WTC11 (cell line): ENCODE measurements around the gene NDUFS5. TPM values are rescaled to one million over a fixed set of nuclear protein-coding genes. Genes with fewer than 3 reads are reported as not detected.
A peak's percentile ranks its signal among the peaks of the same experiment; 100 is the strongest.

ENCODE experiments used
- ATAC-seq: fragments of 200-7000 bp; cut with Tn5 transposase; 2 replicates; pipeline ENCODE4 v1.10.0; 2021; ENCODE audit warnings: mild to moderate bottlenecking, moderate library complexity
- CTCF ChIA-PET: fragments of 300-600 bp; sonication (Branson Sonifier 250); formaldehyde crosslinking; loops from one replicate; lab custom pipeline; 2021; ENCODE audit warnings: antibody characterized with exemption; lab: Charles Lee
- POLR2A ChIA-PET: fragments of 350-600 bp; sonication (Branson Sonifier 250); formaldehyde crosslinking; loops from one replicate; lab custom pipeline; 2021; ENCODE audit warnings: antibody characterized with exemption; lab: Charles Lee
- DNase-seq: peaks from one replicate; pipeline ENCODE4 v3.0.0; 2021; ENCODE audit warnings: low spot score
- H3K27ac Mint-ChIP-seq: 2 replicates; pipeline ENCODE4 v1.8.0; 2021; ENCODE audit warnings: mixed read lengths
- H3K27me3 Mint-ChIP-seq: 2 replicates; pipeline ENCODE4 v1.8.0; 2021; ENCODE audit warnings: low read depth, mild to moderate bottlenecking, moderate library complexity, mixed read lengths
- H3K36me3 Mint-ChIP-seq: 2 replicates; pipeline ENCODE4 v1.8.0; 2021; ENCODE audit warnings: mixed read lengths
- H3K4me1 Mint-ChIP-seq: 2 replicates; pipeline ENCODE4 v1.8.0; 2022; ENCODE audit warnings: mixed read lengths
- H3K4me3 Mint-ChIP-seq: 2 replicates; pipeline ENCODE4 v1.8.0; 2021; ENCODE audit warnings: mild to moderate bottlenecking, moderate library complexity, mixed read lengths
- H3K9me3 Mint-ChIP-seq: 2 replicates; pipeline ENCODE4 v1.8.0; 2021; ENCODE audit warnings: mixed read lengths
- CREM ChIP-seq: sonication (generic); formaldehyde crosslinking; IDR thresholded peaks from 2 replicates; pipeline ENCODE4 v1.8.1; 2022; ENCODE audit warnings: mild to moderate bottlenecking, missing genetic modification reagents, moderate library complexity
- E2F4 ChIP-seq: sonication (generic); formaldehyde crosslinking; IDR thresholded peaks from 2 replicates; pipeline ENCODE4 v1.8.1; 2022; ENCODE audit warnings: low read depth, mild to moderate bottlenecking, moderate library complexity, missing genetic modification reagents, borderline replicate concordance
- FOXJ3 ChIP-seq: sonication (generic); formaldehyde crosslinking; IDR thresholded peaks from 2 replicates; pipeline ENCODE4 v1.9.0; 2021; ENCODE audit warnings: missing genetic modification reagents, mild to moderate bottlenecking, borderline replicate concordance
- HMGA2 ChIP-seq: fragments of 250-450 bp; sonication (Bioruptor Pico); IDR thresholded peaks from 2 replicates; pipeline ENCODE4 v1.4.0; 2021; ENCODE audit warnings: mild to moderate bottlenecking, moderate library complexity
- HMGXB4 ChIP-seq: sonication (generic); formaldehyde crosslinking; IDR thresholded peaks from 2 replicates; pipeline ENCODE4 v1.8.1; 2023; ENCODE audit warnings: mild to moderate bottlenecking, moderate library complexity, missing genetic modification reagents
- NFATC4 ChIP-seq: fragments of 250-450 bp; sonication (Bioruptor Pico); IDR thresholded peaks from 2 replicates; pipeline ENCODE4 v1.9.0; 2021; ENCODE audit warnings: mild to moderate bottlenecking
- NR3C1 ChIP-seq: sonication (generic); formaldehyde crosslinking; conservative IDR thresholded peaks from 2 replicates; pipeline ENCODE4 v1.8.1; 2023; ENCODE audit warnings: low read depth, mild to moderate bottlenecking, missing genetic modification reagents
- OVOL2 ChIP-seq: fragments of 250-450 bp; sonication (Bioruptor Pico); IDR thresholded peaks from 2 replicates; pipeline ENCODE4 v1.9.0; 2021; ENCODE audit warnings: mild to moderate bottlenecking, borderline replicate concordance
- TCF7 ChIP-seq: sonication (generic); formaldehyde crosslinking; IDR thresholded peaks from 2 replicates; pipeline ENCODE4 v1.8.0; 2022; ENCODE audit warnings: mild to moderate bottlenecking, low read depth, missing genetic modification reagents, moderate library complexity
- USF1 ChIP-seq: sonication (generic); formaldehyde crosslinking; IDR thresholded peaks from 2 replicates; pipeline ENCODE4 v1.8.0; 2022; ENCODE audit warnings: mild to moderate bottlenecking, missing genetic modification reagents
- ZBTB21 ChIP-seq: sonication (generic); formaldehyde crosslinking; IDR thresholded peaks from 2 replicates; pipeline ENCODE4 v1.8.1; 2023; ENCODE audit warnings: mild to moderate bottlenecking, missing genetic modification reagents, borderline replicate concordance
- ZNF138 ChIP-seq: sonication (generic); formaldehyde crosslinking; conservative IDR thresholded peaks from 2 replicates; pipeline ENCODE4 v1.8.1; 2022; ENCODE audit warnings: mild to moderate bottlenecking, moderate library complexity, missing genetic modification reagents
- ZNF232 ChIP-seq: sonication (generic); formaldehyde crosslinking; IDR thresholded peaks from 2 replicates; pipeline ENCODE4 v1.8.0; 2022; ENCODE audit warnings: mild to moderate bottlenecking, missing genetic modification reagents
- ZNF396 ChIP-seq: fragments of 250-450 bp; sonication (Bioruptor Pico); IDR thresholded peaks from 2 replicates; pipeline ENCODE4 v1.8.0; 2021; ENCODE audit warnings: mild to moderate bottlenecking, moderate library complexity, borderline replicate concordance
- ZNF416 ChIP-seq: fragments of 250-450 bp; sonication (Bioruptor Pico); IDR thresholded peaks from 2 replicates; pipeline ENCODE4 v1.9.0; 2021; ENCODE audit warnings: mild to moderate bottlenecking, inconsistent platforms
- ZNF425 ChIP-seq: fragments of 250-450 bp; sonication (Bioruptor Pico); conservative IDR thresholded peaks from 2 replicates; pipeline ENCODE4 v1.9.0; 2021; ENCODE audit warnings: mild to moderate bottlenecking
- ZNF671 ChIP-seq: fragments of 250-450 bp; sonication (Bioruptor Pico); IDR thresholded peaks from 2 replicates; pipeline ENCODE4 v1.8.0; 2021; ENCODE audit warnings: mild to moderate bottlenecking
- ZSCAN18 ChIP-seq: fragments of 250-450 bp; sonication (Bioruptor Pico); IDR thresholded peaks from 2 replicates; pipeline ENCODE4 v2.1.2; 2022; ENCODE audit warnings: mild to moderate bottlenecking, moderate library complexity
- total RNA-seq: library from RNA; stranded (reverse); gene quantifications from 3 replicates; pipeline ENCODE4 v1.2.3, GENCODE V29; 2021
- TF ChIP-seq, protein P1 (sequence below): sonication (generic); formaldehyde crosslinking; IDR thresholded peaks from 2 replicates; pipeline ENCODE4 v1.8.1; 2022; ENCODE audit warnings: mild to moderate bottlenecking, missing genetic modification reagents, moderate library complexity, borderline replicate concordance
- TF ChIP-seq, protein P2 (sequence below): fragments of 250-450 bp; sonication (Bioruptor Pico); IDR thresholded peaks from 2 replicates; pipeline ENCODE4 v1.9.0; 2021; ENCODE audit warnings: mild to moderate bottlenecking
- TF ChIP-seq, protein P3 (sequence below): sonication (generic); formaldehyde crosslinking; IDR thresholded peaks from 2 replicates; pipeline ENCODE4 v1.8.1; 2023; ENCODE audit warnings: mild to moderate bottlenecking, missing genetic modification reagents
- TF ChIP-seq, protein P4 (sequence below): fragments of 200-600 bp; IDR thresholded peaks from 2 replicates; pipeline ENCODE4 v1.8.0; 2022; ENCODE audit warnings: antibody characterized with exemption

NDUFS5 gene
- total RNA-seq, 1 experiment from 2014 or later, result 402 TPM

DNA sequence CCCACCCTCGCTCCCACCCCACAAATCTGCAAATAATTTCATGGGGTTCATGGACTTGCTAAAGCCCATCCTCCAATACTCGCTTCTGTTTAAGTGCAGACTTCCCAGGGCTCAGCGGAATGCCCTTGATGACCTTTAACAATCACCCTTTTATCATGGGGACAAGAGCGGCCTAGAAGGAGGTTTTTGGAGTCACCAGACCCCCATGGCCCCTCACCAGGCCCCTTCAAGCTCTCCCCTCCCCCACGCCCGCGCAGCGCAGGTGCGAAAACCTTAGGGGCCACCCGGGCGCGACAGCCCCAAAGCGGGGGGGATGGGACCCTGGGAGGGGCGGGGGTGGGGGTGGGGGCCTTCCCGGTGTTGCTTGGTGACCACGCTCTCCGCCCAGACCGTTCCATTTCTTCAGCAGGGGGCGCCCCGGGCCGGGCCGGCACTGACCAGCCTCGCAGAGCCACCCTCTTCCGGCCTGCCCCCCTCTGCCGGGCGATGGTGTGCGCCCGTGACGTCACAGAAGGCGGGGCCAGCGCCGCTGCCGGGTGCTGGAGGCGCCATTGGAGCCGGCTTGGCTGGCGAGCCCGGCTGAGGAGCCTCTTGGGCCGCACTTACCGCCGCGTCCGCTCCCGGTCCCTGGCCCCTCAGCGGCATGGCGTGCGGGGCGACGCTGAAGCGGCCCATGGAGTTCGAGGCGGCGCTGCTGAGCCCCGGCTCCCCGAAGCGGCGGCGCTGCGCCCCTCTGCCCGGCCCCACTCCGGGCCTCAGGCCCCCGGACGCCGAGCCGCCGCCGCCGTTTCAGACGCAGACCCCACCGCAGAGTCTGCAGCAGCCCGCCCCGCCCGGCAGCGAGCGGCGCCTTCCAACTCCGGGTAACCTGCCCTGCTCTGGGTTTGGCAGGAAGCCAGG lies 35.2 kb upstream of the NDUFS5 start, which contains the start of gene AKIRIN1:
AKIRIN1 (plus strand) TSS at position 539 of the 900 bp plus-strand sequence; CDS start at position 644, 105 bp downstream.
- DNase-seq, result peak; percentile 100
- Mint-ChIP-seq H3K9me3 (no peaks in the 10 kb centered on the region), H3K27ac (peak within 1 kb of the TSS; percentile 95), H3K4me1 (peaks cover 54% of the 10 kb centered on the region), H3K27me3 (no peaks in the 10 kb centered on the region), H3K4me3 (peak within 1 kb of the TSS; percentile 92), H3K36me3 (peaks cover 38% of the 10 kb centered on the region)
- CTCF ChIA-PET, result interaction anchor here (0.6 to 1.0 kb wide), 5 partner anchors 25 to 69 kb away, joined by 3 to 6 read pairs (median 3); partner anchors contain the start of gene RHBDL2
- POLR2A ChIA-PET, result interaction anchor here (0.6 to 1.2 kb wide), 5 partner anchors 10 to 627 kb away, joined by 3 to 5 read pairs (median 3); partner anchors contain the start of gene NDUFS5
- peak; percentile 84 for ATAC-seq
- TF ChIP-seq E2F4 (CRISPR knock-in tag) (0 out of 2 replicates have a peak, but pooled peaks have one; percentile 65), ZNF671 (no peak), NFATC4 (no peak), ZBTB21 (CRISPR knock-in tag) (no peak), ZNF138 (CRISPR knock-in tag) (no peak), TCF7 (CRISPR knock-in tag) (0 out of 2 replicates have a peak, but pooled peaks have one; percentile 82), FOXJ3 (CRISPR knock-in tag) (no peak), ZNF232 (CRISPR knock-in tag) (0 out of 2 replicates have a peak, but pooled peaks have one; percentile 32), NR3C1 (CRISPR knock-in tag) (no peak), ZSCAN18 (no peak), HMGA2 (no peak), ZNF396 (CRISPR knock-in tag) (no peak), USF1 (CRISPR knock-in tag) (peak; percentile 51), HMGXB4 (CRISPR knock-in tag) (peak; percentile 89; the same call in 1 of the 2 replicates), ZNF416 (CRISPR knock-in tag) (peak; percentile 80), ZNF425 (CRISPR knock-in tag) (no peak), CREM (CRISPR knock-in tag) (peak; percentile 89), OVOL2 (CRISPR knock-in tag) (no peak)
- TF ChIP-seq, protein P1, sequence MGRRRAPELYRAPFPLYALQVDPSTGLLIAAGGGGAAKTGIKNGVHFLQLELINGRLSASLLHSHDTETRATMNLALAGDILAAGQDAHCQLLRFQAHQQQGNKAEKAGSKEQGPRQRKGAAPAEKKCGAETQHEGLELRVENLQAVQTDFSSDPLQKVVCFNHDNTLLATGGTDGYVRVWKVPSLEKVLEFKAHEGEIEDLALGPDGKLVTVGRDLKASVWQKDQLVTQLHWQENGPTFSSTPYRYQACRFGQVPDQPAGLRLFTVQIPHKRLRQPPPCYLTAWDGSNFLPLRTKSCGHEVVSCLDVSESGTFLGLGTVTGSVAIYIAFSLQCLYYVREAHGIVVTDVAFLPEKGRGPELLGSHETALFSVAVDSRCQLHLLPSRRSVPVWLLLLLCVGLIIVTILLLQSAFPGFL, result no peak
- TF ChIP-seq, protein P2, sequence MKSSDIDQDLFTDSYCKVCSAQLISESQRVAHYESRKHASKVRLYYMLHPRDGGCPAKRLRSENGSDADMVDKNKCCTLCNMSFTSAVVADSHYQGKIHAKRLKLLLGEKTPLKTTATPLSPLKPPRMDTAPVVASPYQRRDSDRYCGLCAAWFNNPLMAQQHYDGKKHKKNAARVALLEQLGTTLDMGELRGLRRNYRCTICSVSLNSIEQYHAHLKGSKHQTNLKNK, result no peak
- TF ChIP-seq, protein P3, sequence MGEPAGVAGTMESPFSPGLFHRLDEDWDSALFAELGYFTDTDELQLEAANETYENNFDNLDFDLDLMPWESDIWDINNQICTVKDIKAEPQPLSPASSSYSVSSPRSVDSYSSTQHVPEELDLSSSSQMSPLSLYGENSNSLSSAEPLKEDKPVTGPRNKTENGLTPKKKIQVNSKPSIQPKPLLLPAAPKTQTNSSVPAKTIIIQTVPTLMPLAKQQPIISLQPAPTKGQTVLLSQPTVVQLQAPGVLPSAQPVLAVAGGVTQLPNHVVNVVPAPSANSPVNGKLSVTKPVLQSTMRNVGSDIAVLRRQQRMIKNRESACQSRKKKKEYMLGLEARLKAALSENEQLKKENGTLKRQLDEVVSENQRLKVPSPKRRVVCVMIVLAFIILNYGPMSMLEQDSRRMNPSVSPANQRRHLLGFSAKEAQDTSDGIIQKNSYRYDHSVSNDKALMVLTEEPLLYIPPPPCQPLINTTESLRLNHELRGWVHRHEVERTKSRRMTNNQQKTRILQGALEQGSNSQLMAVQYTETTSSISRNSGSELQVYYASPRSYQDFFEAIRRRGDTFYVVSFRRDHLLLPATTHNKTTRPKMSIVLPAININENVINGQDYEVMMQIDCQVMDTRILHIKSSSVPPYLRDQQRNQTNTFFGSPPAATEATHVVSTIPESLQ (CRISPR knock-in tag), result no peak
- TF ChIP-seq, protein P4, sequence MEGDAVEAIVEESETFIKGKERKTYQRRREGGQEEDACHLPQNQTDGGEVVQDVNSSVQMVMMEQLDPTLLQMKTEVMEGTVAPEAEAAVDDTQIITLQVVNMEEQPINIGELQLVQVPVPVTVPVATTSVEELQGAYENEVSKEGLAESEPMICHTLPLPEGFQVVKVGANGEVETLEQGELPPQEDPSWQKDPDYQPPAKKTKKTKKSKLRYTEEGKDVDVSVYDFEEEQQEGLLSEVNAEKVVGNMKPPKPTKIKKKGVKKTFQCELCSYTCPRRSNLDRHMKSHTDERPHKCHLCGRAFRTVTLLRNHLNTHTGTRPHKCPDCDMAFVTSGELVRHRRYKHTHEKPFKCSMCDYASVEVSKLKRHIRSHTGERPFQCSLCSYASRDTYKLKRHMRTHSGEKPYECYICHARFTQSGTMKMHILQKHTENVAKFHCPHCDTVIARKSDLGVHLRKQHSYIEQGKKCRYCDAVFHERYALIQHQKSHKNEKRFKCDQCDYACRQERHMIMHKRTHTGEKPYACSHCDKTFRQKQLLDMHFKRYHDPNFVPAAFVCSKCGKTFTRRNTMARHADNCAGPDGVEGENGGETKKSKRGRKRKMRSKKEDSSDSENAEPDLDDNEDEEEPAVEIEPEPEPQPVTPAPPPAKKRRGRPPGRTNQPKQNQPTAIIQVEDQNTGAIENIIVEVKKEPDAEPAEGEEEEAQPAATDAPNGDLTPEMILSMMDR, result no peak
